PFSK-1 (cell line): ENCODE results near the gene SUN2.

Source experiments
- FOXP2 ChIP-seq: optimal IDR thresholded peaks from 2 replicates; pipeline ENCODE3; 2011; ENCODE audit warnings: borderline replicate concordance, control low read depth, inconsistent platforms; ENCODE audit not compliant: insufficient read depth; ENCODE audit errors: extremely low read length, extremely low read depth
- POLR2AphosphoS5 ChIP-seq: IDR thresholded peaks from 2 replicates; pipeline ENCODE4 v1.6.1; 2012; ENCODE audit warnings: low read depth, mild to moderate bottlenecking, control low read depth, low read length, moderate library complexity
- SIN3A ChIP-seq: IDR thresholded peaks from 2 replicates; pipeline ENCODE4 v1.6.1; 2012; ENCODE audit warnings: mild to moderate bottlenecking, low read length, moderate library complexity, borderline replicate concordance; ENCODE audit not compliant: insufficient read depth
- TAF1 ChIP-seq: IDR thresholded peaks from 2 replicates; pipeline ENCODE4 v1.6.1; 2012; ENCODE audit warnings: low read length, control low read depth, borderline replicate concordance; ENCODE audit not compliant: insufficient read depth
- TF ChIP-seq, protein P1 (sequence below), 2 experiments: IDR thresholded peaks; 2 replicates each; pipeline versions ENCODE4 v1.6.1 to v1.8.0; 2011 to 2012; ENCODE audit warnings: low read depth in 2 of 2, low read length in 2 of 2, control low read depth in 1 of 2, inconsistent platforms in 1 of 2, mild to moderate bottlenecking in 1 of 2, moderate library complexity in 1 of 2; ENCODE audit not compliant: insufficient read depth in 1 of 2

Gene SUN2

DNA sequence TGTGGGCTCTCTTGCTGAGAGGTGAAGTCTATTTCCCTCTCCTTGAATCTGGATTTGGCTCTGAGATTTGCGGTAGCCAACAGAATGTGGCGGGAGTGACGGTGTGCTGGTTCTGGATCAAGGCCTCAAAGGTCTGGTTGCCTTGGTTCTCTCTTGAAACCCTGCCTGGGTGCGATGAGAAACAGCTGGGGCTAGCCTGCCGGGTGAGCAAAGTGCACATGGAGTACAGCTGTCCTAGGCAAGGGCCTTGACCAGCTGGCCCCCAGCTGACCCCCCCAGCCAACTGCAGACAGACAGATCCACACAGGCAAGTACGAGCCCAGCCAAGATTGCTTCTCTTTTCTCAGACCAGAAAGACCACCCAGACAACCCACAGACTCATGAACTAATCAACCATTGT, 10.8 kb downstream of the SUN2 start:
- TF ChIP-seq SIN3A, result no peak

DNA sequence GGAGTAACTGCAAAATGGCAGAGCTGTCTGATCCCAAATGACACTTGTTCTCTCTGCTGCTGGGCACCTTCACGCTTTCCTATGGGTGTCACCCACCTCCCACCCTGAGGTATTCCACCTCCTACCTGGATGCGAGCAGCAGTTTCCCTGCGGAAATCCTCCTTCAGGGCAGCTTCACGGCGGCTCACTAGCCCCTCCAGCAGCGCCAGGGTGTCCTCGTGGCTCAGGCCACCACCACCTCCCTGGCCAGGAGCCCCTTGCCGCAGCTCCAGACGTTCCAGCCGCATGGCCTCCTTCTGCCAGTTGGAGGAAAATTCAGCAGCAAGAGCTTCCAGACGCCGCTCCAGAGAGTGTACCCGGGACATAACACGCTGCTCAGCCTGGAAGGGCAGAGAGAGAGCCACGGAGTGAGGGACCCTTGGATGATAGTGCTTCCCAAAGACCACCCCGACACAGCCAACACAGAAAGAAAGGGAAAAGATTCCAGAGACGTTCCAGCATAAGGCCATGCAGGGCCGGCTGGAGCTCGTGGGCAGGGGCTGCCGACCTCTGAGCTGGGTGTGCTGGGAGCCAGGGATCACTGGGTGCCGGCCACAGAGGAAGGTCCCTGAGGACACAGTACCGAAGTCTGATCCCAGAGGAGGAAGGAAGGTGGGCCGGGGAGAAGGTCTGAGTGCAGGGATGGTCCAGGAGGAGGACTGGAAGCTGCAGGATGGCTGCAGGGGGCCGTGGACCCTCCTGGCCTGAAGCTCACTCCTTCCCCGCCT, 13.4 kb downstream of the SUN2 start:
- no peak for TF ChIP-seq POLR2AphosphoS5
- no peak for TF ChIP-seq FOXP2
- TF ChIP-seq, protein P1, sequence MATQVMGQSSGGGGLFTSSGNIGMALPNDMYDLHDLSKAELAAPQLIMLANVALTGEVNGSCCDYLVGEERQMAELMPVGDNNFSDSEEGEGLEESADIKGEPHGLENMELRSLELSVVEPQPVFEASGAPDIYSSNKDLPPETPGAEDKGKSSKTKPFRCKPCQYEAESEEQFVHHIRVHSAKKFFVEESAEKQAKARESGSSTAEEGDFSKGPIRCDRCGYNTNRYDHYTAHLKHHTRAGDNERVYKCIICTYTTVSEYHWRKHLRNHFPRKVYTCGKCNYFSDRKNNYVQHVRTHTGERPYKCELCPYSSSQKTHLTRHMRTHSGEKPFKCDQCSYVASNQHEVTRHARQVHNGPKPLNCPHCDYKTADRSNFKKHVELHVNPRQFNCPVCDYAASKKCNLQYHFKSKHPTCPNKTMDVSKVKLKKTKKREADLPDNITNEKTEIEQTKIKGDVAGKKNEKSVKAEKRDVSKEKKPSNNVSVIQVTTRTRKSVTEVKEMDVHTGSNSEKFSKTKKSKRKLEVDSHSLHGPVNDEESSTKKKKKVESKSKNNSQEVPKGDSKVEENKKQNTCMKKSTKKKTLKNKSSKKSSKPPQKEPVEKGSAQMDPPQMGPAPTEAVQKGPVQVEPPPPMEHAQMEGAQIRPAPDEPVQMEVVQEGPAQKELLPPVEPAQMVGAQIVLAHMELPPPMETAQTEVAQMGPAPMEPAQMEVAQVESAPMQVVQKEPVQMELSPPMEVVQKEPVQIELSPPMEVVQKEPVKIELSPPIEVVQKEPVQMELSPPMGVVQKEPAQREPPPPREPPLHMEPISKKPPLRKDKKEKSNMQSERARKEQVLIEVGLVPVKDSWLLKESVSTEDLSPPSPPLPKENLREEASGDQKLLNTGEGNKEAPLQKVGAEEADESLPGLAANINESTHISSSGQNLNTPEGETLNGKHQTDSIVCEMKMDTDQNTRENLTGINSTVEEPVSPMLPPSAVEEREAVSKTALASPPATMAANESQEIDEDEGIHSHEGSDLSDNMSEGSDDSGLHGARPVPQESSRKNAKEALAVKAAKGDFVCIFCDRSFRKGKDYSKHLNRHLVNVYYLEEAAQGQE (IDR thresholded peaks at IDR 0.05; ENCODE audit: insufficient read depth in 1 of 2, low read depth in 2 of 2, low read length in 2 of 2), result no peak
- TF ChIP-seq TAF1, result no peak

DNA sequence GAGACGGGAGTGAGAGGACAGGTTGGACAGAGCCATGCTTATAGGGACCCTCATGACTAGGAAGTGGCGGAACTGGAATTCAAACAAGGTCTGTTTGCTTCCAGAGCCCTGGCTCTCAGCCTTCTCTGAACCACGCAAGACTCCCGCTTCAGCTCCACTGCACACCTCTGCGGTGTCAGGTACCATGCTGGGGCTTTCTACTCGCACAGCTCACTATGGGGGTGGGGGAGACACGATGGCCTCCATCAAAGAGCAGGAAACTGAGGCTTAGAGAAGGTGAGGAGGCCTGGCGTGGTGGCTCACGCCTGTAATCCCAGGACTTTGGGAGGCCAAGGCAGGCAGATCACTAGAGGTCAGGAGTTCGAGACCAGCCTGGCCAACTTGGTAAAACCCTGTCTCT, 14.2 kb downstream of the SUN2 start:
- no peak for TF ChIP-seq POLR2AphosphoS5
- no peak for TF ChIP-seq FOXP2
- TF ChIP-seq, protein P1 (IDR thresholded peaks at IDR 0.05; ENCODE audit: insufficient read depth in 1 of 2, low read depth in 2 of 2, low read length in 2 of 2), result no peak
- no peak for TF ChIP-seq TAF1
- TF ChIP-seq SIN3A, result no peak

DNA sequence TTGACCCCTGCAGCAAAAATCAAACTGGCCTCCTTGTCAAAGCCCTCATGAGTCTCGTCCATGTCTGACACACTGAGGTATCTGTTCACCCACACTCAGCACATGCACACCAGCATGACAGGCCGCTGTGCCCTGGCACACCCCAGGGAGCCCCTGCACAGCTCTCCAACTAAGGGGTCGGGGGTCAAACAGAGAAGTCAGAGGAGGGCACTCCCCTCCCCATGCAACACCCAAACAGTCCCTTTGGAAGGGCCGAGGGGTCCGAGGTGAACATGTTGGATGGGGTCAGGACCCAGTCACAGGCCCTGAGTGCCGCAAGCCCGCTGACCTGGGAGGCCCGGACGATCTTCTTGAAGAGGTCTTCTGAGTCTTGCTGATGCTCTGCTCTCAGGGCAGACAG, 14.6 kb downstream of the SUN2 start:
- TF ChIP-seq, protein P1 (IDR thresholded peaks at IDR 0.05; ENCODE audit: insufficient read depth in 1 of 2, low read depth in 2 of 2, low read length in 2 of 2), result no peak
- TF ChIP-seq SIN3A (no peak), POLR2AphosphoS5 (no peak), FOXP2 (no peak), TAF1 (no peak)

DNA sequence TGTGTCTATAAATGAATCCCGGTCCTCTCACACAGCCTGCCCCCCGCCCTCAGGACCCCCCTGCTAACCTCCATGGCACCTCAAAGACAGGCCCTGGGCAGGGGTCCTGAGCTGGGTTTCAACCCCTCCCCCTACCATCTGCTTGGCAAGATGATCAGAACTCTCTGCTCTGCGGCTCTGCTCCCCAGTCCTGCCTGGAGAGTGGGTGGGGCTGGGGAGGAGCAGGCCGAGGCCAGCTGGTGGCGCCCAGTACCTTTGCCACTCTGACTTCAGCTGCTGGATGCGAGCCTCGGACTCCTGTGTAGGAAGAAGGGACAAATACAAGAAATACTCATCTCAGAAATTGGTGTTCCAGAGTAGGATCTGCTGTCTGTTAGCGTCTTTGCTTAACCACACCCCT, 15.0 kb downstream of the SUN2 start:
- TF ChIP-seq SIN3A, result no peak
- TF ChIP-seq TAF1, result no peak
- TF ChIP-seq POLR2AphosphoS5, result no peak
- TF ChIP-seq, protein P1 (IDR thresholded peaks at IDR 0.05; ENCODE audit: insufficient read depth in 1 of 2, low read depth in 2 of 2, low read length in 2 of 2), result no peak
- no peak for TF ChIP-seq FOXP2
